HepG2 (cell line): Measurements from ENCODE around the gene TLR1.

Experiments used
- ZNF24 ChIP-seq: fragments of 450-650 bp; IDR thresholded peaks from 2 replicates; pipeline ENCODE4 v1.6.1; 2017; ENCODE audit warnings: antibody characterized with exemption, mild to moderate bottlenecking
- TF ChIP-seq, protein P1 (sequence below): sonication (generic); formaldehyde crosslinking; IDR thresholded peaks from 2 replicates; pipeline ENCODE4 v1.4.0; 2020; ENCODE audit warnings: mild to moderate bottlenecking, missing genetic modification reagents

- no peak for TF ChIP-seq ZNF24
- TF ChIP-seq, protein P1, sequence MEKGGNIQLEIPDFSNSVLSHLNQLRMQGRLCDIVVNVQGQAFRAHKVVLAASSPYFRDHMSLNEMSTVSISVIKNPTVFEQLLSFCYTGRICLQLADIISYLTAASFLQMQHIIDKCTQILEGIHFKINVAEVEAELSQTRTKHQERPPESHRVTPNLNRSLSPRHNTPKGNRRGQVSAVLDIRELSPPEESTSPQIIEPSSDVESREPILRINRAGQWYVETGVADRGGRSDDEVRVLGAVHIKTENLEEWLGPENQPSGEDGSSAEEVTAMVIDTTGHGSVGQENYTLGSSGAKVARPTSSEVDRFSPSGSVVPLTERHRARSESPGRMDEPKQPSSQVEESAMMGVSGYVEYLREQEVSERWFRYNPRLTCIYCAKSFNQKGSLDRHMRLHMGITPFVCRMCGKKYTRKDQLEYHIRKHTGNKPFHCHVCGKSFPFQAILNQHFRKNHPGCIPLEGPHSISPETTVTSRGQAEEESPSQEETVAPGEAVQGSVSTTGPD (CRISPR knock-in tag), result no peak
Measured at GRCh38 chr4:38800961-38801450, 3.6 kb downstream of the TLR1 start.
